Naive thymus-derived CD4-positive, alpha-beta T cell (primary cell): ENCODE measurements around the gene ZFP14. TPM values are rescaled to one million over a fixed set of nuclear protein-coding genes. Genes with fewer than 3 reads are reported as not detected.
A peak's percentile ranks its signal among the peaks of the same experiment; 100 is the strongest.
"Not testable (repeated sequence)": the region's sequence is repeated elsewhere in the genome, so short reads cannot be mapped to it uniquely, and the experiment has no call there.

Experiments used
- ATAC-seq: fragments of 150-1000 bp; cut with Tn5 transposase; 2 replicates; pipeline ENCODE4 v1.10.0; 2021; ENCODE audit warnings: mild to moderate bottlenecking, moderate library complexity
- CTCF ChIA-PET: fragments of 350-600 bp; sonication (Branson Sonifier 250); formaldehyde crosslinking; loops from one replicate; lab custom pipeline; 2021; ENCODE audit warnings: antibody characterized with exemption; lab: Charles Lee
- POLR2A ChIA-PET: fragments of 350-600 bp; sonication (Branson Sonifier 250); formaldehyde crosslinking; loops from one replicate; lab custom pipeline; 2021; ENCODE audit warnings: antibody characterized with exemption, inconsistent platforms; lab: Charles Lee
- DNase-seq, 9 donors: peaks; one replicate each; pipeline versions ENCODE4 v3.0.0 to v3.0.0-alpha.2; 2020 to 2022; ENCODE audit warnings: mixed read lengths in 1 of 9
- H3K27ac ChIP-seq: one replicate; pipeline ENCODE4 v1.7.0; 2013; ENCODE audit warnings: mild to moderate bottlenecking, low read depth, low read length, moderate library complexity
- H3K27me3 ChIP-seq, 2 donors: one replicate each; pipeline ENCODE4 v1.7.0; 2013; ENCODE audit warnings: low read length in 2 of 2, mild to moderate bottlenecking in 2 of 2, moderate library complexity in 2 of 2; ENCODE audit not compliant: control insufficient read depth in 2 of 2, insufficient read depth in 2 of 2
- H3K36me3 ChIP-seq, 3 experiments: 1 replicate in 2 of 3; 2 replicates in 1 of 3; pipeline ENCODE4 v1.7.0; 2013; ENCODE audit warnings: low read length in 3 of 3, mild to moderate bottlenecking in 3 of 3, moderate library complexity in 1 of 3; ENCODE audit not compliant: insufficient read depth in 3 of 3, control insufficient read depth in 2 of 3
- H3K4me1 ChIP-seq, 2 donors: one replicate each; pipeline ENCODE4 v1.7.0; 2013; ENCODE audit warnings: low read length in 2 of 2, mild to moderate bottlenecking in 2 of 2, moderate library complexity in 1 of 2; ENCODE audit not compliant: control insufficient read depth in 2 of 2, insufficient read depth in 2 of 2
- H3K4me3 ChIP-seq: 2 replicates; pipeline ENCODE4 v1.7.0; 2013; ENCODE audit warnings: mild to moderate bottlenecking, low read length
- H3K9me3 ChIP-seq, 3 experiments: 1 replicate in 2 of 3; 2 replicates in 1 of 3; pipeline ENCODE4 v1.7.0; 2013; ENCODE audit warnings: low read length in 3 of 3; ENCODE audit not compliant: control insufficient read depth in 2 of 3
- H3K27ac Mint-ChIP-seq, 9 donors: one replicate each; pipeline ENCODE4 v1.8.0; 2020 to 2022; ENCODE audit warnings: mixed read lengths in 9 of 9, mild to moderate bottlenecking in 8 of 9, moderate library complexity in 5 of 9, inconsistent platforms in 2 of 9
- H3K27me3 Mint-ChIP-seq, 5 donors: one replicate each; pipeline ENCODE4 v1.8.0; 2021 to 2022; ENCODE audit warnings: mixed read lengths in 5 of 5, mild to moderate bottlenecking in 1 of 5
- H3K36me3 Mint-ChIP-seq, 5 donors: one replicate each; pipeline ENCODE4 v1.8.0; 2020 to 2022; ENCODE audit warnings: mixed read lengths in 5 of 5, mild to moderate bottlenecking in 3 of 5, inconsistent platforms in 1 of 5
- H3K4me1 Mint-ChIP-seq, 7 donors: one replicate each; pipeline ENCODE4 v1.8.0; 2020 to 2022; ENCODE audit warnings: mixed read lengths in 7 of 7, mild to moderate bottlenecking in 3 of 7, inconsistent platforms in 1 of 7
- H3K4me3 Mint-ChIP-seq, 10 donors: one replicate each; pipeline ENCODE4 v1.8.0; 2020 to 2022; ENCODE audit warnings: mild to moderate bottlenecking in 10 of 10, mixed read lengths in 10 of 10, moderate library complexity in 6 of 10, inconsistent platforms in 2 of 10
- H3K9me3 Mint-ChIP-seq, 11 donors: one replicate each; pipeline ENCODE4 v1.8.0; 2020 to 2022; ENCODE audit warnings: mixed read lengths in 11 of 11, mild to moderate bottlenecking in 4 of 11, inconsistent platforms in 1 of 11, moderate library complexity in 1 of 11
- intact Hi-C, 2 donors: fragments of 100-400 bp; cut with micrococcal nuclease; formaldehyde crosslinking; loops; one replicate each; pipeline ENCODE4 v1.15.1; 2023
- polyA plus RNA-seq, 2 donors: library from polyadenylated mRNA; unstranded; fragments of 300-500 nt; fragmentation: Illumina TruSeq; gene quantifications; one replicate each; pipeline ENCODE4 v1.2.3, GENCODE V29; 2021
- total RNA-seq, 6 experiments: library from RNA in 5 of 6; stranded (reverse) in 5 of 6; gene quantifications; 1 replicate in 5 of 6; 2 replicates in 1 of 6; pipeline ENCODE4 v1.2.3 and lab custom pipeline; 2021 to 2026

Gene ZFP14
- total and polyA plus RNA-seq, 7 experiments from 2014 or later, result 4.7 to 24.0 (median 6.5) TPM

DNA sequence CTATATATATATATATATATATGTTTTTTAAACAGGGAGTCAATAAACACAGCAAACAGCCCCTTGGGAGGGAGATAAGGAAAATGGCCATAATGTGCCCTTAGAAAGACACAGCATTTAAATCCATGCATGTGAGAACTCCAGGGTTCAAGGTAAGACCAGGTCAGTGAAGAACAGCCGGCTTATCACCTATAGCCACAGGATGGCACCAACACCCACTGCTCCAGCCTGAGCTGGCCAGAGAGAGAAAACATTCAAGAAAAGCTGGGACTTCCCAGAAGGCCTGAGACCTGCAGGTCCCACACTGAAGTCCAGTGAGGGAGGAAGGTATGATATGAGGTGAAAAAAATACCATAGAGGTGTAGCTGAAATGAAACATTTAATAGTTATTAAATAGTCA is 63.8 kb downstream of the ZFP14 start:
- CTCF ChIA-PET, H3K36me3 ChIP-seq, ATAC-seq, H3K27ac Mint-ChIP-seq, H3K4me1 ChIP-seq, H3K27me3 Mint-ChIP-seq, H3K27me3 ChIP-seq, H3K4me1 Mint-ChIP-seq, H3K27ac ChIP-seq, H3K9me3 ChIP-seq, intact Hi-C loops, H3K4me3 Mint-ChIP-seq, POLR2A ChIA-PET, DNase-seq, H3K4me3 ChIP-seq: not testable (repeated sequence)
- H3K9me3 Mint-ChIP-seq, result peaks cover 0 to 30% (median 12%) of the 10 kb centered on the region in 11 donors
- H3K36me3 Mint-ChIP-seq, result peaks cover 0 to 17% (median 10%) of the 10 kb centered on the region in 5 donors

DNA sequence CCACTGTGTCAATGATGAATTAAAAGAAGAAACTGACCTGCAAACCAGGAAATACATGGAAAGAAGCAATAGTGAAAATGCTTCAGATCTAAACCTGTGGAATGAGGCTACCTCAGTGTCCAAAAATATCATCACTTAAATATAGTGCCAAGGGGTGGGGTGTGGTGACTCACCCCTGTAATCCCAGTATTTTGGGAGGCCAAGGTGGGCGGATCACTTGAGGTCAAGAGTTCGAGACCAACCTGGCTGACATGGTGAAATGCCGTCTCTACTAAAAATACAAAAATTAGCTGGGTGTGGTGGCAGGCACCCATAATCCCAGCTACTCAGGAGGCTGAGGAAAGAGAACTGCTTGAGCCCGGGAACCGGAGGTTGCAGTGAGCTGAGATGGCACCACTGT is 64.9 kb downstream of the ZFP14 start:
- H3K36me3 Mint-ChIP-seq, result peaks cover 0 to 14% (median 7%) of the 10 kb centered on the region in 5 donors
- H3K27me3 ChIP-seq, intact Hi-C loops, DNase-seq, H3K27me3 Mint-ChIP-seq, H3K9me3 ChIP-seq, H3K4me3 Mint-ChIP-seq, H3K36me3 ChIP-seq, H3K4me1 Mint-ChIP-seq, H3K27ac ChIP-seq, POLR2A ChIA-PET, H3K4me3 ChIP-seq, H3K4me1 ChIP-seq, H3K27ac Mint-ChIP-seq, CTCF ChIA-PET, ATAC-seq: not testable (repeated sequence)
- H3K9me3 Mint-ChIP-seq, result peaks cover 0 to 26% (median 8%) of the 10 kb centered on the region in 11 donors

DNA sequence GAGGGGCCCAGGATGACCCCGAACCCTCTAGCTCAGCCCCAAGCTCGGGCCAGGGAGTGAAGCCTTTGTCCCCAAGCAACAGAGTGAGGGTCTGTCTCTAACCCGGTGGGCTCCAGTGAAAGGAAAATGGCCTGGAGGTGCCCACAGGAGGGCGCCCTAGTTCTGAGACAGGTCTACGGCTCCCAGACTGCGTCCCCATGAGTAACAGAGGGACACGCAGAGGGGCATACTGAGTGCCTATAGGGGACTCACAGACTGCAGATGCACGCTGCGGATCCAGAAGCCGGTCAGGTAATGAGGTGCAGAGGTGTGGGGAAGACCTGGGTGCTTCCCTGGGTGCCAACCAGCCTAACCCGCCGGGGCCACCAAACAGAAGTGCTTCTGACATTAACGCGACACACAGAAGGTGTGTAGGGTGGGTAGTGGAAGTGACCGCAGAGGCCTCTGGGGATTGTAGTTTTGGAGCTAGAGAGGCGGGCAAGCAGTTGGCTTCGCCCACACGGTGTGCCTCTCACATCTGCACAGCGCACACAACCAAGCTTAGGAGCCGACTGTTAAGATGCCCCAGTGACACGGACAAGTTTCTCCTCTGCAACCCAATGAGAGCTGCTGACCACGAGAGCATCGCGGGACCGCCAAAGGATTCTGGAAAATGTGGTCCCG is 67.8 kb downstream of the ZFP14 start:
- H3K4me3 Mint-ChIP-seq, intact Hi-C loops, H3K27ac ChIP-seq, H3K4me3 ChIP-seq, CTCF ChIA-PET, H3K27ac Mint-ChIP-seq, H3K27me3 Mint-ChIP-seq, H3K4me1 Mint-ChIP-seq, H3K36me3 ChIP-seq, DNase-seq, H3K9me3 ChIP-seq, POLR2A ChIA-PET, ATAC-seq, H3K27me3 ChIP-seq, H3K4me1 ChIP-seq, H3K36me3 Mint-ChIP-seq: not testable (repeated sequence)
- peaks cover 0 to 16% (median 5%) of the 10 kb centered on the region in 11 donors for H3K9me3 Mint-ChIP-seq

DNA sequence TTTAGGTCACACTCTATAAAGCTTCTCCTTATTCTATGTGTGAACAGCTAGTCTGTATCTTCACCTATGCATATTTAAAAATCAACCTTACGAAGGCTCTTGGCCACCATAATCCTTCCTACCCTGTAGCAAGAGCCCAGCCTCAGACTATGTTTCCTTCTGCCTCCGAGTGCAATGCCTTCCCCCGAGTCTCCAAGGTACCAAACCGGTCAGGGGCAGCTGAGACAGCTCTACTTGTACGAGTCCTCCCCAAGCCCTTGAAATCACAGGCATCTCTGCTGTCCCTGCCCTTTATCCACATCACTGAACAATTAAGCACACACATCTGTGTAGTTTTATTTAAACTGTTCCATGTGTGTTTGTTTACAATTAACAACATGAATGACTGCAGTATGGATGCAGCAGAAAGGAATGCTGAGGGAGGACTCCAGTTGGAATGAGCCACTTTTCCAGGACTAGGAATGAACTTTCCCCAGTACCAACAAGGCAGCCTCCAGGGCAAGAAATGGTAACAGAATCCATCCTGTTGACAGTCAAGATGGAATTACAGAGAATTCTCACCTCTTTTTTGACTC is 68.5 kb downstream of the ZFP14 start:
- H3K4me3 ChIP-seq, DNase-seq, POLR2A ChIA-PET, CTCF ChIA-PET, H3K9me3 Mint-ChIP-seq, H3K36me3 ChIP-seq, H3K4me1 Mint-ChIP-seq, H3K27ac Mint-ChIP-seq, H3K4me3 Mint-ChIP-seq, ATAC-seq, H3K4me1 ChIP-seq, H3K27me3 Mint-ChIP-seq, H3K27ac ChIP-seq, H3K27me3 ChIP-seq, H3K9me3 ChIP-seq, H3K36me3 Mint-ChIP-seq, intact Hi-C loops: not testable (repeated sequence)

DNA sequence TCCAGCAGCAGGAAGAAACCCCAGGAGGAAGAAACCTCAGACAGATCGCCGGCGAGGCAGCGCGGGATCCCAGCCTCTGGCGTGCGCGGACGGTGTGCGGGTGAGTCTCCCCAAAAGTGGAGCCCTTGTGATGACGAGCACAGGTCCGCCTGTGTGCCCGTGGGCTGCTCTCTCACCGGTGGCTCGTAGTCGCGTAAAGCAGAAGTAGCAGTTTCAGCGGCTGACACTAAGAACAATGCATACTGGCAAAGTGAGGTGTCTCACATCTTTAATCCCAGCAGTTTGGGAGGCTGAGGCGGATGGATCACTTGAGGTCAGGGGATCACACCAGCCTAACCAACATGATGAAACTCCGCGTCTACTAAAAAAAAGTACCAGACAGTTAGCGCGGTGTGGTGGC is 69.2 kb downstream of the ZFP14 start:
- H3K27me3 ChIP-seq, H3K27ac ChIP-seq, H3K27me3 Mint-ChIP-seq, H3K36me3 ChIP-seq, H3K36me3 Mint-ChIP-seq, H3K4me1 Mint-ChIP-seq, ATAC-seq, H3K27ac Mint-ChIP-seq, H3K9me3 Mint-ChIP-seq, POLR2A ChIA-PET, DNase-seq, H3K4me3 ChIP-seq, intact Hi-C loops, CTCF ChIA-PET, H3K4me1 ChIP-seq, H3K9me3 ChIP-seq: not testable (repeated sequence)
- H3K4me3 Mint-ChIP-seq, result peak overlapping the region in 1 of 10 donors; percentile 39

DNA sequence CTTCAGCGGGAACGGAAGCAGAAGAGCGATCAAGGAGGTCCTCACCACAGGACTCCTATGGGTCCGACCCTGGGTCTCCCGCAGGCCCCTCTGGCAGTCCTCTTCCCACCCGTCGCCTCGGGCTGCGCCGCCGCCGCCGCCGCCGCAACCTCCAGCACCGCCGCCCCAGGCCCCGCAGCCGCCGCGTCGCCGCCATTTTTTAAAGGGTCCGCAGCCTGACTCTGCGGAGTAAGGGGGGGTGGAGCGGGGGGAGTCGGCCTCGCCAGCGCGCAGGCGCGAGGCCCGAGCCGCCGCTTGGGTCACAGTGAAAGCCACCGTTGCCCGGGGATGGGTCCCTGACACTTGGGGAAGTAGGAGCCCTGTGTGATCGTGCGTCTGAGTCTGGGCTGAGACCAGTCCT is 69.7 kb downstream of the ZFP14 start:
- H3K27me3 ChIP-seq, H3K4me1 ChIP-seq, H3K9me3 ChIP-seq, H3K36me3 ChIP-seq, H3K36me3 Mint-ChIP-seq, H3K9me3 Mint-ChIP-seq, intact Hi-C loops, POLR2A ChIA-PET, H3K4me3 Mint-ChIP-seq, H3K27ac Mint-ChIP-seq, H3K4me3 ChIP-seq, ATAC-seq, H3K27me3 Mint-ChIP-seq, CTCF ChIA-PET, H3K4me1 Mint-ChIP-seq, H3K27ac ChIP-seq: not testable (repeated sequence)
- DNase-seq, result peak in 1 of 9 donors; percentile 17

DNA sequence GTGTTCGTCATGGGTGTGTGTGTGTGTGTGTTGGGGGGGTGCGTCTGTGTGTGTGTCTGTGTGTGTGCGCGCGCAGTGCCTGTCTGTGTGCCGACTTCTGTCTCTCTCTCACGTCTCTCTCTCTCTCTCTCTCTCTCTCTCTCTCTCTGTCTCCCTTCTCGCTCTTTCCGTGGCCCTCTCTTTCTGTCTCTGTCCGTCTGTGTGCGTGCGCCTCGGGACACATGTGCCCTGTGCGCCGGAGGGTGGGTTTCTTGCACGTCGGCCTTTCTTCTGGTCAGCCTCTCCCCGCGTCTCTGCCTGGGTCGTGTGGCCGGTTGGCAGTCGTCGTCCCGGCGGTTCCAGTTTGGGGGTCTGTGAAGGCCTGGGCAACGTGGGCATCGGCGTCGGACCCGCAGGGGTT is 86.7 kb downstream of the ZFP14 start:
- DNase-seq, H3K27me3 Mint-ChIP-seq, H3K9me3 Mint-ChIP-seq, H3K27ac Mint-ChIP-seq, H3K36me3 ChIP-seq, H3K4me1 Mint-ChIP-seq, H3K4me1 ChIP-seq, H3K27ac ChIP-seq, H3K4me3 Mint-ChIP-seq, CTCF ChIA-PET, H3K4me3 ChIP-seq, POLR2A ChIA-PET, H3K36me3 Mint-ChIP-seq, ATAC-seq, H3K9me3 ChIP-seq, intact Hi-C loops, H3K27me3 ChIP-seq: not testable (repeated sequence)
